Activated naive CD4-positive, alpha-beta T cell treated with anti-CD3 and anti-CD28 coated beads, Interleukin-2, amount 10 ng/mL, durations not matched to agents 7 days and 5 days (primary cell): ENCODE data around the gene TBCEL.
A peak's percentile ranks its signal among the peaks of the same experiment; 100 is the strongest.

ENCODE experiments used
- CTCF ChIA-PET: fragments of 350-600 bp; sonication (Branson Sonifier 250); formaldehyde crosslinking; loops from one replicate; lab custom pipeline; 2021; ENCODE audit warnings: antibody characterized with exemption; lab: Charles Lee
- DNase-seq: peaks from one replicate; pipeline ENCODE4 v3.0.0-alpha.2; 2020
- H3K27ac Mint-ChIP-seq: one replicate; pipeline ENCODE4 v1.8.0; 2021; ENCODE audit warnings: mild to moderate bottlenecking, moderate library complexity, mixed read lengths
- H3K27me3 Mint-ChIP-seq: one replicate; pipeline ENCODE4 v1.8.0; 2021; ENCODE audit warnings: mild to moderate bottlenecking, mixed read lengths
- H3K36me3 Mint-ChIP-seq: one replicate; pipeline ENCODE4 v1.8.0; 2021; ENCODE audit warnings: mixed read lengths
- H3K4me1 Mint-ChIP-seq: one replicate; pipeline ENCODE4 v1.8.0; 2021; ENCODE audit warnings: mixed read lengths
- H3K4me3 Mint-ChIP-seq: one replicate; pipeline ENCODE4 v1.8.0; 2021; ENCODE audit warnings: mild to moderate bottlenecking, moderate library complexity, mixed read lengths
- H3K9me3 Mint-ChIP-seq: one replicate; pipeline ENCODE4 v1.8.0; 2021; ENCODE audit warnings: mixed read lengths

TBCEL gene

DNA sequence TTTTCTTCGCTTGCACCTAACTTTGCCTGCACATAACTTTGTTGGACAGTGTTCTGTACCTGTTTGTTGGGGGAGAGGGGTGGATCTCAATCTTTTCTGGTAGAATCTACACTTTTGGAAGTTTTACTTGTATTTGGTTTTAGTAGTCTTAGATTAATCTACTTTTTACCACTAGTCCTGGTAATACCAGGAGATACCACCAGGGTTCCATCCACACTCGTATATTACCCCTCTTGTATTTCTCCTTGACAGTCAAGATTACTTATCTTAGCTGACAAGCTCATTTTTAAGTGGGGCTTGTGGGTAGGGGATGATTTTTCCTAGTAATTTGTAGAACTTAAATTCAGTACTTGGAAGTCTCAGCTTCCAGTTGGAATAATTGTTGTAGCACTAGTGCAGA, 39.8 kb downstream of the TBCEL start:
- Mint-ChIP-seq H3K9me3 (no peaks in the 10 kb centered on the region), H3K36me3 (peaks cover 9% of the 10 kb centered on the region), H3K4me1 (peaks cover 9% of the 10 kb centered on the region), H3K27me3 (no peaks in the 10 kb centered on the region), H3K27ac (no peak overlapping the region), H3K4me3 (no peak overlapping the region)
- DNase-seq = no peak
- CTCF ChIA-PET = interaction anchor here (1.6 kb wide), 1 partner anchor 131 kb away, joined by 3 read pairs; no protein-coding TSS in a partner anchor

DNA sequence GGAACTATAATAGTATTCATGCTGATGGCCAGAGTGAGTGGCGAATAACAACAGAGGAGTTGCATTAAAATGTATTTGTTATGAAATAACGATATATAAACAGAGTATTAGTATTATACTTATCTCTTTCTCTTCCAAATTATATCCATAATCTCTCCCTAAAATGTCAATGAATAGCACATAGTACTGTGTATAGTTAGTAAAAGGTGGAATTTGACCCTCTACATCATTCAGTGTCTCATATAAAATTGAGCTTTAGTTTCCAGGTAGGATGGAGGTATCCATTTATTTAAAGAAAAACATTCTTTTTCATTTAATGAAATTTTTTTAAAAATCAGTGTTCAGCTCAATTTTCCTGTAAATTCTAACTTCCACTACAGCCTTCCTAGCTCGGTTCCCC, 42.7 kb downstream of the TBCEL start:
- DNase-seq = no peak
- H3K27me3 Mint-ChIP-seq = no peaks in the 10 kb centered on the region
- no peaks in the 10 kb centered on the region for H3K4me1 Mint-ChIP-seq
- H3K9me3 Mint-ChIP-seq = no peaks in the 10 kb centered on the region
- CTCF ChIA-PET = no interaction called here
- no peak overlapping the region for H3K4me3 Mint-ChIP-seq
- no peak overlapping the region for H3K27ac Mint-ChIP-seq
- H3K36me3 Mint-ChIP-seq = peaks cover 28% of the 10 kb centered on the region

DNA sequence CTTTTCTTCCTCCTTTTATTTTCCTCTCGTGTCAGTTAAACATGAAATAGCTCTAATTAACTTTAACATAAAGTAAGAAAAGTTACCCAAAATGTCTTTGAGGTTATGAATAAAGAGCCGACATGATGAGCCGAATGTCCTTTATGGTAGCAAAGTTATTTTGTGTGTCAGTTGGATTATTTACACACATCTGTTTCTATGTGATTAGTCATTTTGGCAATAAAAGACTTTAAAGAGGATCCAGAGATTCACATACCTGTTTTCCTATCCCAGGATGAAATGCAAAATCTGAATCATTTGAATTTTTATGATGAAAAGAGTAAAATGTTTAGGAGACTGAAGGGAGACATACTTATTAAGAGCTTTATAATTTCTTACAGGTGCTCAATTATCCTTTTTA, 43.1 kb downstream of the TBCEL start:
- Mint-ChIP-seq H3K4me3 (no peak overlapping the region), H3K27me3 (no peaks in the 10 kb centered on the region), H3K27ac (no peak overlapping the region), H3K4me1 (no peaks in the 10 kb centered on the region), H3K36me3 (peaks cover 28% of the 10 kb centered on the region), H3K9me3 (no peaks in the 10 kb centered on the region)
- no peak for DNase-seq
- CTCF ChIA-PET = no interaction called here

DNA sequence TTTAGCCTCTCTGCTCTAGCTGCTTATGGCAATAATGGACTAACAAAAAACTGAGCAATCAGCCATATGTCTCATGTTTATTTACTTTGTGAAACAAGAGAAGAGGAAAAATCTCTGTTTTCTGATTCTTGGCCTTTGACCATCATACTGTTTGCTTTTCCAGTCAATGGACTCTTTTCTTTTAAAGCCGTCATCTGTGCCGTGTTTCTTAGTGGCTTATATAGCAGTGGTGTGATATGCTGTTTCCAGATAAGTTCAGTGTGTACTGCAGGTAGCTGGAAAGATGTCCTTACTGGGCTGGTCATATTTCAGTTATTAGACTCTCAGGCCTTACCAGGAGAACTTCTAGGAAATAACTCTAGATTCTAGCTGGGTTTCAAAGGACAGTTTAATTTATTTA, 43.6 kb downstream of the TBCEL start:
- no peaks in the 10 kb centered on the region for H3K4me1 Mint-ChIP-seq
- DNase-seq = no peak
- H3K27me3 Mint-ChIP-seq = no peaks in the 10 kb centered on the region
- H3K36me3 Mint-ChIP-seq = peaks cover 28% of the 10 kb centered on the region
- CTCF ChIA-PET = no interaction called here
- H3K27ac Mint-ChIP-seq = no peak overlapping the region
- no peaks in the 10 kb centered on the region for H3K9me3 Mint-ChIP-seq
- H3K4me3 Mint-ChIP-seq = no peak overlapping the region

DNA sequence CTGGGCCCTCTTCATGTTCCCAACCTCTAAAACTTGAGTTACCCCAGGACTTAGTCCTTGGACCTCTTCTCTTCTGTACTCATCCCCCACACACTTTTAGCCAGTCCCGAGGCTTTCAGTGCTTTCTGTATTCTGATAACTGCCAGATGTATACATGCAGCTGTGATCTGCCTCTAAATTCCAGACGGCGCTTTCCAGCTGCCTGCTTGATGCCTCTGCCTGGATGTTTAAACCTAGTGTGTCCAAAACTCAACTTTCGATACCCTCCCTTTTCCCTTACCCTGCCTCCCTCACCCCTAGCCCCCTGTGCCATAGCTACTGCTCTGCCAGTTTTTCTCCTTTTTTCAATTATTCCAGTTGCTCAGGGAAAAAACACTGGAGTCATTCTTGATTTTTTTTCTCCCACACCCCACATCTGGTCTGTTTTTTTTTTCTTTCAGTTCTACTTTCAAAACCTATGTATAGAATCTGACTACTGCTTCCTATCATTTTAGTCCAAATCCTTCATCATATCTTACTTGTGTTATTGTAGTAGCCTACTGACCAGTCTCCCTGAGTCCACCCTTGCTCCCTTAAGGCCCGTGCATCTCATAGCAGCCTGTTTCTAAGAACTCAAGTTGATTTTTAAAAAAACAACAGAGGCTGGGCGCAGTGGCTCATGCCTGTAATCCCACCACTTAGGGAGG, 44.2 kb downstream of the TBCEL start:
- Mint-ChIP-seq H3K9me3 (no peaks in the 10 kb centered on the region), H3K27me3 (no peaks in the 10 kb centered on the region), H3K4me1 (no peaks in the 10 kb centered on the region), H3K4me3 (no peak overlapping the region), H3K27ac (no peak overlapping the region), H3K36me3 (peaks cover 26% of the 10 kb centered on the region)
- CTCF ChIA-PET = no interaction called here
- DNase-seq = no peak

DNA sequence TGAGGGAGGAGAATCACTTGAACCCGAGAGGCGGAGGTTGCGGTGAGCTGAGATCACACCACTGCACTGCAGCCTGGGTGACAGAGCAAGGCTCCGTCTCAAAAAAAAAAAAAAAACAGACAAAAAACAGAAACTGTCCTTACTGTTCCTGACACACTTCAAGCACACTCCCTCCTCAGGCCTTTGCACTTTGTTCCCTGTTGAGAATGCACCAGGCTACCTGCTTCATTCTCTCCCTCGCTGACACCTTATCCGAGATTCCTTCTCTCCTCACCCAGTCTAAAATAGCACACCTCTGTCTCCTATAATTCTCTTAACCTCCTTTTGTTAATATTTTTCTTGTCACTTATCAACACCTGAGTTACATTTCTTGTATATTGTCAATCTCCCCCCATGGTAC, 44.9 kb downstream of the TBCEL start:
- no peak overlapping the region for H3K27ac Mint-ChIP-seq
- peaks cover 25% of the 10 kb centered on the region for H3K36me3 Mint-ChIP-seq
- no peak for DNase-seq
- no peaks in the 10 kb centered on the region for H3K4me1 Mint-ChIP-seq
- no peaks in the 10 kb centered on the region for H3K9me3 Mint-ChIP-seq
- CTCF ChIA-PET = no interaction called here
- no peak overlapping the region for H3K4me3 Mint-ChIP-seq
- no peaks in the 10 kb centered on the region for H3K27me3 Mint-ChIP-seq

DNA sequence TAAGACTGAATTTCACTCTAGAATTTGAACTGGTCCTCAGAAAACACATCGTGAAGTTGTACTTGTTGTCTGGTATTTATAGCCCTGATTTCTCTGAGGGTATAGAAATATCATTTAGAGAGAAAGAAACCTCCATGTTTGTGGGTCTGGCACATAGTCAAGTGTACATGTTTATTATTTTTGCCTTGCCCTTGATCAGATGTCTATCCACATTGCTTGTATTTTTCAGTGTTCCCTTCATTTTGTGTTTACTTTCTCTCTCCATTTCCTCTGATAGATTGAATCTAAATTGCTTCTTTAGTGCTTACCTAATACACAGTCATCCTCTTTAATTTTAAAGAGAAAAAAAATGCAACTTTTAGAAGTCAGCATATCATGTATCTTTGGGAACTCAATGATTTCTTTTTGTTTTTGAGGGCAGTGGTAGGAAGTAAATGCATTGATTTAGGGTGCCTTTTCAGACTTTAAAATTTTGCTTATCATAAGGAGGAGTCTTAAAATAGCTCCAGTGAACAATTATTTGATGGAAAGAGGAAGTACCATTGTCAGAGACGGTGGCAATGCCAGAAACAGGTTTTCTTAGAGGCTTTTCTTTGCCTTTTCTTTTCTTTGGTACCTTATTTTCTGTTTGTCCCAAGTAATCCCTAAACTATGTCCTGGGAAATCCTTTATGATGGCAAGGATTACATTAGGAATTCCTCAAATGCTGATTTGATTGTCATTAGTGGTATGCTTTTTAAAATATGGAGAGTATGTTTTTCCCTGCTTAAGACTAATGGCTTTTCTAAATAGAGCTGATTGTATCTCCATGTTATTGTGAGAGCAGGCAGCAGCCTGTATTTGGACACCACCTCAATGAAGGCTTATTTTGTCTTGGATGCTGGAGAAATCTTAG, 47.3 kb downstream of the TBCEL start:
- CTCF ChIA-PET = no interaction called here
- peaks cover 29% of the 10 kb centered on the region for H3K36me3 Mint-ChIP-seq
- DNase-seq = no peak
- H3K4me1 Mint-ChIP-seq = no peaks in the 10 kb centered on the region
- H3K27ac Mint-ChIP-seq = no peak overlapping the region
- H3K9me3 Mint-ChIP-seq = no peaks in the 10 kb centered on the region
- no peaks in the 10 kb centered on the region for H3K27me3 Mint-ChIP-seq
- H3K4me3 Mint-ChIP-seq = no peak overlapping the region

DNA sequence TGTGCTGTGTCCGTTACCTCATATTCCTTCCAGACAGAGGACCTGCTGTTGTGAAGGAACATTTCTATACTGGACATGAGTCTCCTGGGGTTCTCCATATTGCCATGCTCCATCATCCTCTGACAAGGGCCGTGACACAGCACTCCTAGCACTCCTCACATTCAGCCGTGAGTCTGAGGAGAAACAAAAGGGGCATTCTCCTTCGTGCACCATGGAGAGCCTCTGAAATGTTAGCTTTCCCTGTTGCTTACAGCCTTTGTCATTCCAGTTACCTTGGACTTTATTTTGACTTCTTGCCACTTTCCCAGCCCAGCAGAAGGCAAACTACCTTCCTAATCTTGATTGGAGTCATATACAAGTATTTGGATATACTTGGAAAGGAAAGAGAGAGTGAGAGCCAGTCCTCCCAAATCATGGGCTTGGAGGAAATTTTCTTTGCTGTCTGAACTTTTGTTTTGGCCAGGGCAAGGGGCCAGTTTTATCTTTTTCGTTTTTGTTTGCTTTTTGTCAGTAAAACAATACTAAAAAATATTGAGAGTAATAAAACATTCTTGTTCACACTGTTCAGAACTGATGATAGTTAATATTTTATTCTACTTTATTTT, 48.0 kb downstream of the TBCEL start:
- H3K4me1 Mint-ChIP-seq = no peaks in the 10 kb centered on the region
- no peaks in the 10 kb centered on the region for H3K9me3 Mint-ChIP-seq
- no peak for DNase-seq
- H3K4me3 Mint-ChIP-seq = no peak overlapping the region
- no peak overlapping the region for H3K27ac Mint-ChIP-seq
- H3K27me3 Mint-ChIP-seq = no peaks in the 10 kb centered on the region
- CTCF ChIA-PET = no interaction called here
- H3K36me3 Mint-ChIP-seq = peaks cover 29% of the 10 kb centered on the region

DNA sequence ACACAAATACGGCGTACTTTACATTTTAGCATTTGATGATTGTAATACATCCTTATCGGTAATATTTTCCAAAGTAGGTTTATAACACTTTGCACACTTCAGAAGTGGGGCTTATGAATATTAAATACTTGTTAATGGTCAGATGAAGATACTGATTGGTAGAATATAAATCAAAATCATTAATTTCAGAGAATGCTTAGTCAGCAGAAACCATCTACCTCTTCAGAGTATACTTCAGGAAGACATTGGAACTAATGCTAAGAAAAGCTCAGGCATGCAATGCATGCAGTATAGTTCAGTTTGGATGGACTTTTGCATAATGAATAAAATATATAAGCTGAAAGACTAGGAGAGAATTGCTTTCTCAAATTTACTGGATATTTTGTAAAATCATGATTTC, 57.4 kb downstream of the TBCEL start:
- Mint-ChIP-seq H3K36me3 (peaks cover 6% of the 10 kb centered on the region), H3K9me3 (no peaks in the 10 kb centered on the region), H3K4me1 (peaks cover 15% of the 10 kb centered on the region), H3K27me3 (no peaks in the 10 kb centered on the region), H3K4me3 (no peak overlapping the region), H3K27ac (no peak overlapping the region)
- no peak for DNase-seq
- CTCF ChIA-PET = no interaction called here

DNA sequence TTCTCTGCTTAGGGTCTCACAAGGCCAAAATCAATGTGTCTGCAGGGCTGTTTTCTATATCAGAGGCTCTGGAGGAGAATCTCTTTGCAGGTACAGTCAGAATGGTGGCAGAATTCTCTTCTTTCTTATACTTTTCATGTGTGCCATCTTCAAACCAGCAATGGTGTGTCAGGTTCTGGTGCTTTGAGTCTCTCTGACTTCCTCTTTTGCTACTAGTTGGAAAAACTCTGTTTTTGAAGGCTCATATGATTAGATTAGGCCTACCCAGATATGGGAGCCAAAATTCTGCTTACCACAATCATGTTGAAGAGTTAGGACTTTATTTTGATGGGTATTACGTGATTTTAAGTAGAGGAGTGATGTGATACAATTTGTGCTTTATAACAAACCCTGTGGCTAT, 58.3 kb downstream of the TBCEL start:
- CTCF ChIA-PET = no interaction called here

DNA sequence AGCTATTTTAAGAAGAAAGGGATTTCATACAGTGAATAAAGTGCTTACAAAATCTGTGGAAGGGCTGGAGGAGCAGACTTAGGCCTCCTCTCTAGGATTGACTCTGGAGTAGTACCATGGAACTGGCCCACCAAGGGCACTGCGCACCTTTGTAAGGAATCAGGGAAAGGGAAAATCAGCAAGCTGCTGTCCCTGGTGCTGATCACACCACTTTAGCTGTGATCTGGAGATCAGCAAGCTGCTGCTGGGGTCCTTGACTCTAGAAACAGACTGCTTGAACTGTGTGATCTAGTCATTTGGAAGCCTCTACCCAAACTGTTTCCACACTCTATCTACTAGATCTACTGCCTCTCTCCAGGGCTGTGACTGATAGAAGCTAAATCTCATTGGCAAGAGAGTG, 58.8 kb downstream of the TBCEL start:
- Mint-ChIP-seq H3K36me3 (peaks cover 9% of the 10 kb centered on the region), H3K27ac (no peak overlapping the region), H3K27me3 (no peaks in the 10 kb centered on the region), H3K9me3 (no peaks in the 10 kb centered on the region), H3K4me1 (peaks cover 15% of the 10 kb centered on the region), H3K4me3 (no peak overlapping the region)
- CTCF ChIA-PET = no interaction called here
- DNase-seq = peak; percentile 28

More for the DNA sequence above, 58.3 kb downstream of the TBCEL start:
- H3K4me3 Mint-ChIP-seq = no peak overlapping the region
- peaks cover 15% of the 10 kb centered on the region for H3K4me1 Mint-ChIP-seq
- no peaks in the 10 kb centered on the region for H3K27me3 Mint-ChIP-seq
- H3K9me3 Mint-ChIP-seq = no peaks in the 10 kb centered on the region
- H3K27ac Mint-ChIP-seq = no peak overlapping the region
- H3K36me3 Mint-ChIP-seq = peaks cover 6% of the 10 kb centered on the region
- DNase-seq = no peak

DNA sequence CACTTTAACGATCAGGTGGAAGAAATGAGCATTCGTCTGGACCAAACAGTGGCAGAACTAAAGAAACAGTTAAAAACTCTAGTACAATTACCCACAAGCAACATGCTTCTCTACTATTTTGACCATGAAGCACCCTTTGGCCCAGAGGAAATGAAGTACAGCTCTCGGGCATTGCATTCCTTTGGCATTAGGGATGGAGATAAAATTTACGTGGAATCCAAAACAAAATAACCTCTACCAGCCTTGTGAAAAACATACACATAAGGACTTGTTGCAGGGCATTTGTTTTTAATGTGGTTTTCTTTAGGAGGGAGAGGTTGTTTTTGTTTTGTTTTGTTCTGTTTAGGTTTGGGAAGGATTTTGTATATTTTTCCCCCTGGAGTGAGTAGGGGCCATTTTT, 63.0 kb downstream of the TBCEL start:
- Mint-ChIP-seq H3K9me3 (no peaks in the 10 kb centered on the region), H3K27me3 (no peaks in the 10 kb centered on the region), H3K27ac (no peak overlapping the region), H3K4me3 (no peak overlapping the region), H3K4me1 (no peaks in the 10 kb centered on the region), H3K36me3 (peaks cover 9% of the 10 kb centered on the region)
- CTCF ChIA-PET = no interaction called here
- DNase-seq = no peak

DNA sequence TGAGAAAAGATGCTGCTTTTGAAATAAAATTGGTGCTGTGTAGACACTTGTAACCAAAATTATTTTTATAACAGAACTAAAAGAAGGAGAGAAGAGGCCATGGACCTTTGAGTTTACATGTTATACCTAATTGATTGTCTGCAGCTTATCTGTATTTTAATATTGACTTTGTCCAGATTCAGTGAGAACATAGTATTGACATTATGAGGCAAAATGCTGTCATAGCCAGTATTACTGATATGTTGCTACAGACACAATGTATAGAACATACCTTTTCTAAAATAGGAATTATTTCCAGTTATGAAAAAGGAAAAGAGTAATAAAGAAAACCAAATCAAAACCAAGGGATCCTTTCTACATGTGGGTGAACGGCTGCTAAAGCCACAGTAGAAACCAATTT, 65.7 kb downstream of the TBCEL start:
- Mint-ChIP-seq H3K27me3 (no peaks in the 10 kb centered on the region), H3K4me3 (no peak overlapping the region), H3K4me1 (no peaks in the 10 kb centered on the region), H3K27ac (no peak overlapping the region), H3K36me3 (peaks cover 7% of the 10 kb centered on the region), H3K9me3 (no peaks in the 10 kb centered on the region)
- CTCF ChIA-PET = no interaction called here
- no peak for DNase-seq

DNA sequence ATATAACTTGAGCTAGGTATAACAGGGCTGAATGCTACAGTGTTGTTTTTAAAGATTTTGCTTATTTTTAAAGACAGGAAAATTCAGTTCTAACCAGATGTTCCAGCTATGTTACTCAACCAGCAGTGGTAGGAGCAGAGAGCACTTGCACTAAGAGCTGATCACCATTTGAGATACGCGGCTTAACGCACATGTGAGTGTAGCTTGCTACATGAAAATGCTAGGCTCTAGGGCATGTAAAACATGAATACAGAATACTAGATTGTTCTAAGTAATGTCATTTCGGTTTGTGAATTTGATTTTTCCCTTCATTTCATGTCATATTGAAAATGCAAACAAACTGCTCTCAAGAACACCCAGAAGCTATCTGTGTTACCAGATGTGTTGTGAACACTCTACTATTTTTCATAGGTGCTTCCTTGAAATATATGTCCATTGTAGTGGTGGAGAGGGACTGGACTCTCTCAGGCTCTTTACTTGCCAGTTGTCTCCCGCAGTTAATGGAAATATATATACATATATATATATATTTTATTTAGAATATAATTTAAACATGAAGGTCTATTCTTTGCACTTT, 66.3 kb downstream of the TBCEL start:
- Mint-ChIP-seq H3K27ac (no peak overlapping the region), H3K9me3 (no peaks in the 10 kb centered on the region), H3K4me3 (no peak overlapping the region), H3K27me3 (no peaks in the 10 kb centered on the region), H3K36me3 (peaks cover 7% of the 10 kb centered on the region), H3K4me1 (no peaks in the 10 kb centered on the region)
- CTCF ChIA-PET = no interaction called here
- no peak for DNase-seq
